Epithelial cell of esophagus (primary cell): ENCODE data around the gene UTS2B.

Experiments
- DNase-seq: peaks from one replicate; pipeline ENCODE4 v3.0.0; 2010; ENCODE audit warnings: low read depth
- H3K4me3 ChIP-seq: 2 replicates; pipeline ENCODE4 v1.5.1; 2011; ENCODE audit warnings: mild to moderate bottlenecking, low read length, control low read depth
- TF ChIP-seq, protein P1 (sequence below): IDR thresholded peaks from 2 replicates; pipeline ENCODE4 v1.5.1; 2011; ENCODE audit warnings: low read depth, mild to moderate bottlenecking, low read length, control low read depth, inconsistent platforms; ENCODE audit not compliant: insufficient read depth; ENCODE audit errors: missing control alignments

UTS2B gene

DNA sequence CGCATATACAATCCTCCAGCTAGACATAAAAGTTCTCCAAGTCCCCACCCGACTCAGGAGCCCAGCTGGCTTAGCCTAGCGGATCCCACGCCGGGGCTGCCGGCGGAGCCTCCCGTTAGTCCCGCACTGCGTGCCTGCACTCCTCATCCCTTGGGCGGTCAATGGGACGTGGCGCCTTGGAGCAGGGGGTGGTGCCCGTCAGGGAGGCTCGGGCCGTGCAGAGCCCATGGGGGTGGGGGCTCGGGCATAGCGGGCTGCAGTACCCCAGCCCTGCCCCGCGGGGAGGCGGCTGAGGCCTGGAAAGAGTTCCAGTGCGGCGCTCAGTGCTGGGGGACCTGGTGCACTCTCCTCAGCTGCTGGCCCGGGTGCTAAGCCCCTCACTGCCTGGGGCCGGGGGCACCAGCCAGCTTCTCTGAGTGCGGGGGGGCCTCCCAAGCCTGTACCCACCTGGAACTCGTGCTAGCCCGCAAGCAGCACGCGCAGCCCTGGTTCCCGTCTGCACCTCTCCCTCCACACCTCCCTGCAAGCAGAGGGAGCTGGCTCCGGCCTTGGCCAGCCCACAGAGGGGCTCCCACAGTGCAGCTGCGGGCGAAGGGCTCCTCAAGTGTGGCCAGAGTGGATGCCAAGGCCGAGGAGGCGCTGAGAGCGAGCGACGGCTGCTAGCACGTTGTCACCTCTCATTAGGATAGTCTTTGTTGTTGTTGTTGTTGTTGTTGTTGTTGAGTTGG is 13.3 kb downstream of the UTS2B start:
- TF ChIP-seq, protein P1, sequence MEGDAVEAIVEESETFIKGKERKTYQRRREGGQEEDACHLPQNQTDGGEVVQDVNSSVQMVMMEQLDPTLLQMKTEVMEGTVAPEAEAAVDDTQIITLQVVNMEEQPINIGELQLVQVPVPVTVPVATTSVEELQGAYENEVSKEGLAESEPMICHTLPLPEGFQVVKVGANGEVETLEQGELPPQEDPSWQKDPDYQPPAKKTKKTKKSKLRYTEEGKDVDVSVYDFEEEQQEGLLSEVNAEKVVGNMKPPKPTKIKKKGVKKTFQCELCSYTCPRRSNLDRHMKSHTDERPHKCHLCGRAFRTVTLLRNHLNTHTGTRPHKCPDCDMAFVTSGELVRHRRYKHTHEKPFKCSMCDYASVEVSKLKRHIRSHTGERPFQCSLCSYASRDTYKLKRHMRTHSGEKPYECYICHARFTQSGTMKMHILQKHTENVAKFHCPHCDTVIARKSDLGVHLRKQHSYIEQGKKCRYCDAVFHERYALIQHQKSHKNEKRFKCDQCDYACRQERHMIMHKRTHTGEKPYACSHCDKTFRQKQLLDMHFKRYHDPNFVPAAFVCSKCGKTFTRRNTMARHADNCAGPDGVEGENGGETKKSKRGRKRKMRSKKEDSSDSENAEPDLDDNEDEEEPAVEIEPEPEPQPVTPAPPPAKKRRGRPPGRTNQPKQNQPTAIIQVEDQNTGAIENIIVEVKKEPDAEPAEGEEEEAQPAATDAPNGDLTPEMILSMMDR = no peak
- no peak overlapping the region for H3K4me3 ChIP-seq
- DNase-seq = no peak

DNA sequence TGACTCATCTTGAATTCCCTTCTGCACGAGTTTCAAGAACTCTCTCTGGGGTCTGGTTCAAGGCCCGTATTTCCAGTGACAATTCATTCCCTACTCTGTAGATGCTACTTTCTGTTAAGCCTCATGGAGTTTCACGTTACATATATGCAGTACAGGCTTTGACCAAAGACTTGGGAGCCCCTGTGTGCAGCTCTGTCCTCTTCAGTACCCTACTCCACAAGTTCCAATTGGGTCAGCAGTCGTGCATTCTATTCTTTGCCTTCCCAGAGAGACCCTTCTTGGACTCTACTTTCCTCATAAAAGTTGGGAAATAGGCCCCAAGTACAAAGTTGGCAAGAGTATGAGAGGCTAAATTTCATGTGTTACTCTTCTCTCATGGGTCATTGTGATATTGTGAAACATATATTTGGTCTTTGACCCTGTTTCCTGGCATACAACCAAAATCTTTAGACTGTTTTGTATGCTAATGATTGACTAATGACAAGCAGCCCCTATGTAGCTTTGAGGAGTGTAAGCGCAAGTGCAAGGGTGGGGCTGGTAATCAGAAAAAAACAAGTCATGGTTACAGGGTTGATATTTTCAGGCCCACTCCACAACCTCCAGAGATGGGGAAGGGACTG is 16.1 kb downstream of the UTS2B start:
- TF ChIP-seq, protein P1 = no peak
- no peak for DNase-seq
- H3K4me3 ChIP-seq = no peak overlapping the region

DNA sequence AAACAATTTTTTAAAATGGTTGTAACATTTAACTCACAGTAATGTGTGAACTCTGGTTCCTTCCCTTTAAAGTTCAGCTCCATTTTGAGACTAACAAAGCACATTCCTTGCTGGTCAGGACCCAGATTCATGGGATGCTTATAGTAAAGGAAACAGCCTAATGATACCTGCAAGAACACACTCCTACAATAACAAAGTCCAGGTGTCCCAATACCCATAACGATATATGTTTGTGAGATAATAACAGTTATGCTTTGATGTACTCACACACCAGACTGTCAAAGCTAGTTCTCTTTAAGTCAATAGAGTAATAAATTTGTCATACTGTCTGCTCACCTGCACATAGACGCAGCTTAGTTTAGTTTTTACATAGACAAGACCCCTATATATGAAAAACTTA is 17.0 kb downstream of the UTS2B start:
- DNase-seq = no peak
- TF ChIP-seq, protein P1 = no peak
- no peak overlapping the region for H3K4me3 ChIP-seq

- H3K4me3 ChIP-seq = no peak overlapping the region
- no peak for DNase-seq
- TF ChIP-seq, protein P1 = no peak
These were observed 23.0 kb downstream of the UTS2B start for GRCh38 chr3:191307341-191307740.

DNA sequence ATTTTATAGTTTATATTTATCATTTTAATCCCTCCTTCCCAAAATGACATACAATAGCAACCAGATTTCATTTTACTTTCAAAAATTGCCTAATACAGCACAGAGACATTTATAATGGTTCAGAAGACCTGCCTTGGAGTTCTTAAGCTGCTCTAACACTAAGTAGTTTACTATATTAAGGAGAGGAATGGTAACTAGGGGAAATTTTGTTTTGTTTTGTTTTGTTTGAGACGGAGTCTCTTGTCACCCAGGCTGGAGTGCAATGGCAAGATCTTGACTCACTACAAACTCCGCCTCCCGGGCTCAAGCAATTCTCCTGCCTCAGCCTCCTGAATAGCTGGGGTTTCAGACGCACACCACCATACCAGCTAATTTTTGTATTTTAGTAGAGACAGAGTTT is 23.9 kb downstream of the UTS2B start:
- H3K4me3 ChIP-seq = no peak overlapping the region
- TF ChIP-seq, protein P1 = no peak
- no peak for DNase-seq

DNA sequence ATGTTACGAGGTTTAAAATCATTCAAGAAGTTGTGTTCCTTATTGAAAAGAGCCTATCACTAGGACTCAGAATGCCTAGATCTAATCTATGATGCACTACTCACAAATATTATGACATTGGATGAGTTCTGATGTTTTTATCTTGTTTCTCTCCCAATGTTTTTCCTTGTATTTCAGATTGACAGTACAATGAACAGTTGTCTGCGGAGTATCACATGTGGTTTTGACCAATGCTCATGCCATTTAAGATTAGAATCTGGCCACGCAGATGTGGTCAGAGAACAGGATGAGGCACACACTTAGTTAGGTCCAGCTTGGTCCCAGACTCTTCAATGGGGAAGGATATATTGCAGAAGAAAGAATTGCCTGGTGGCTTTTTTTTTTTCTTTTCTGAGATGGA is 26.7 kb downstream of the UTS2B start:
- no peak overlapping the region for H3K4me3 ChIP-seq
- no peak for DNase-seq
- TF ChIP-seq, protein P1 = no peak

DNA sequence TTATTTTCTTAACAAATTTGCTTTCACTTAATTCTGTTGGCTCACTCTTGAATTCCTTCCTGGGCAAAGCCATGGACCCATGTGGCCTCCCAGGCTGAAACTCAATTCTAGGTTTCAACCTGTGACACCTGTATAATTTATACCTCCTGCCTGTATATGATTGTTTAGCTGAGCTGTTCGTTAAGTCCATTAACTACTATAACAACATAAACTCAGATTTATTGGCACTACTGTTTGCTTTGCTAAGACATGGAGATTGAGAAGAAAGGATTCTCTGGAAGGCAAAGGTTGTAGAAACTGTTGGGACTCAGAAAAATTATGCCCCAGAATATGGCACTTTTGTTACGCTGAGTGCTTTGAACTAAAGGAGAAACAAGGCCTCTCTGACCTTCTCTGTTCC is 27.9 kb downstream of the UTS2B start:
- TF ChIP-seq, protein P1 = no peak
- no peak overlapping the region for H3K4me3 ChIP-seq
- no peak for DNase-seq
